GM10248 (cell line): ENCODE measurements around the gene RETREG2.

Experiments
- CTCF ChIA-PET: fragments of 300-600 bp; sonication (Branson Sonifier 250); formaldehyde crosslinking; extraction: SDS; loops from one replicate; lab custom pipeline; 2021; ENCODE audit warnings: antibody characterized with exemption; lab: Yijun Ruan, JAX
- POLR2A ChIA-PET: fragments of 350-650 bp; sonication (Branson Sonifier 250); formaldehyde crosslinking; extraction: SDS; loops from one replicate; lab custom pipeline; 2020; ENCODE audit warnings: antibody characterized with exemption; lab: Yijun Ruan, JAX
- DNase-seq: peaks from one replicate; pipeline ENCODE4 v3.0.0; 2012; ENCODE audit errors: extremely low spot score
- TF ChIP-seq, protein P1 (sequence below): IDR thresholded peaks from 2 replicates; pipeline ENCODE4 v1.5.1; 2012; ENCODE audit warnings: mild to moderate bottlenecking, low read depth; ENCODE audit errors: extremely low read depth, missing control alignments, control extremely low read depth

The RETREG2 gene

GRCh38 chr2:219140722-219141121, 37.4 kb upstream of the RETREG2 start:
- CTCF ChIA-PET: interaction anchor here (1.3 to 6.0 kb wide), 3 partner anchors 14 to 111 kb away, joined by 6 to 28 read pairs (median 8); no protein-coding TSS in a partner anchor
- TF ChIP-seq, protein P1, sequence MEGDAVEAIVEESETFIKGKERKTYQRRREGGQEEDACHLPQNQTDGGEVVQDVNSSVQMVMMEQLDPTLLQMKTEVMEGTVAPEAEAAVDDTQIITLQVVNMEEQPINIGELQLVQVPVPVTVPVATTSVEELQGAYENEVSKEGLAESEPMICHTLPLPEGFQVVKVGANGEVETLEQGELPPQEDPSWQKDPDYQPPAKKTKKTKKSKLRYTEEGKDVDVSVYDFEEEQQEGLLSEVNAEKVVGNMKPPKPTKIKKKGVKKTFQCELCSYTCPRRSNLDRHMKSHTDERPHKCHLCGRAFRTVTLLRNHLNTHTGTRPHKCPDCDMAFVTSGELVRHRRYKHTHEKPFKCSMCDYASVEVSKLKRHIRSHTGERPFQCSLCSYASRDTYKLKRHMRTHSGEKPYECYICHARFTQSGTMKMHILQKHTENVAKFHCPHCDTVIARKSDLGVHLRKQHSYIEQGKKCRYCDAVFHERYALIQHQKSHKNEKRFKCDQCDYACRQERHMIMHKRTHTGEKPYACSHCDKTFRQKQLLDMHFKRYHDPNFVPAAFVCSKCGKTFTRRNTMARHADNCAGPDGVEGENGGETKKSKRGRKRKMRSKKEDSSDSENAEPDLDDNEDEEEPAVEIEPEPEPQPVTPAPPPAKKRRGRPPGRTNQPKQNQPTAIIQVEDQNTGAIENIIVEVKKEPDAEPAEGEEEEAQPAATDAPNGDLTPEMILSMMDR: no peak
- DNase-seq: no peak
- POLR2A ChIA-PET: no interaction called here

- DNase-seq: no peak
- TF ChIP-seq, protein P1: no peak
- ChIA-PET CTCF (interaction anchor here (0.7 to 6.0 kb wide), 10 partner anchors 8 to 244 kb away, joined by 3 to 28 read pairs (median 3); no protein-coding TSS in a partner anchor), POLR2A (no interaction called here)
Observed at GRCh38 chr2:219142329-219142728, 35.7 kb upstream of the RETREG2 start.

DNA sequence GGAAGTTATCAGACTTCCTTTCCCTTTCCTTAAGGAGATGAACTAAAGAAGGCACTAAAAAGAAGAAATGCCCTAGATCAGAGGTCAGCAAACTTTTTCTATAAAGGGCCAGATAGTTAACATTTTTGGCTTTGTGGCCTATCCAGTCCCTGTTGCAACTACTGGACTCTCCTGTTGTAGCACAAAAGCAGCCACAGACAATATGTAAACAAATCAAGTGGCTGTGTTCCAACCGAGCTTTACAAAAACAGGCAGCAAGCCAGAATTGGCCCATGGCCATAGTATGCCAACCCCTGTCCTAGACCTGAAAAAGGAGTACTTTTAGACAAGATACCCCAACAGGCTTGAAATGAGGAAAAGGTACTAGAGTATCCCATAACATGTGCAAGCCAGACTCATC, 28.4 kb upstream of the RETREG2 start:
- CTCF ChIA-PET: interaction anchor here (0.8 to 17.8 kb wide), 10 partner anchors 10 to 149 kb away, joined by 3 to 260 read pairs (median 6); partner anchors contain the start of genes IHH and NHEJ1
- POLR2A ChIA-PET: no interaction called here
- TF ChIP-seq, protein P1: no peak
- no peak for DNase-seq

GRCh38 chr2:219155054-219155644, 22.9 kb upstream of the RETREG2 start:
- DNase-seq: peak; percentile 64
- ChIA-PET CTCF (interaction anchor here (0.6 to 17.8 kb wide), 49 partner anchors 8 to 374 kb away, joined by 3 to 260 read pairs (median 5); partner anchors contain the start of genes CRYBA2, IHH and ZFAND2B), POLR2A (no interaction called here)
- TF ChIP-seq, protein P1: peak; percentile 49

DNA sequence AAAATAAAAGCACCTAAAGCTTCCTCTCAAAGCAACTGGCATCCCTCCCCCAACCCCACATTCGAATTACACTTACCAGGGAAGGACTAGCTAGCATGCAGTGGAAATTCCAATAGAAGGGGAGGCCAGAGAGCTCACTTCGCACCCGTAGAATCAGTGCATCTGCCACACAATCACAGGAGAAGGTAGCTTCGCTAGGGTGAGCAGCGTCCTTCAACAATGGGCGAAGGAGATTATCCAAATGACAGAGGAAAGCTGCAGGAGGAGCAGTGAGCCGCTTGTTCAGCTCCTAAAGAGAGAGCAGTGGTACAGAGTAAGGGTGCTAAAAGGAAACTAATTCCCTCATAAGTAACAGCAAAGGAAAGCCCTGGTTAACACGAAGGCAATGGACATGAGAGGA, 20.7 kb upstream of the RETREG2 start:
- CTCF ChIA-PET: interaction anchor here (1.5 to 17.8 kb wide), 12 partner anchors 9 to 281 kb away, joined by 3 to 260 read pairs (median 8); partner anchors contain the start of genes CNPPD1 and IHH
- DNase-seq: no peak
- TF ChIP-seq, protein P1: no peak
- POLR2A ChIA-PET: no interaction called here

GRCh38 chr2:219158025-219158424, 20.1 kb upstream of the RETREG2 start:
- TF ChIP-seq, protein P1: no peak
- CTCF ChIA-PET: interaction anchor here (0.8 to 17.8 kb wide), 14 partner anchors 8 to 163 kb away, joined by 3 to 260 read pairs (median 8); partner anchors contain the start of genes CNPPD1 and IHH
- POLR2A ChIA-PET: interaction anchor here (0.6 kb wide), 1 partner anchor 259 kb away, joined by 5 read pairs; no protein-coding TSS in a partner anchor
- DNase-seq: no peak
